HUDEP-2 (cell line): ENCODE measurements around the gene TANC1.

ENCODE experiments used
- DNase-seq, 76 experiments: peaks; one replicate each; lab custom pipeline; 2025; ENCODE audit not compliant: unreplicated experiment in 76 of 76; lab: John Stamatoyannopoulos, UW

Gene TANC1

GRCh38 chr2:159153463-159153862 lies 185.0 kb downstream of the TANC1 start:
- no peak for DNase-seq

GRCh38 chr2:159153951-159154350 lies 185.5 kb downstream of the TANC1 start:
- no peak for DNase-seq

GRCh38 chr2:159154366-159154765 lies 185.9 kb downstream of the TANC1 start:
- no peak for DNase-seq

- no peak for DNase-seq
Measured at GRCh38 chr2:159155320-159155719, 186.9 kb downstream of the TANC1 start.

- DNase-seq = no peak
Measured at GRCh38 chr2:159155791-159156190, 187.4 kb downstream of the TANC1 start.

- no peak for DNase-seq
Measured at GRCh38 chr2:159156834-159157233, 188.4 kb downstream of the TANC1 start.

- DNase-seq = no peak
Measured at GRCh38 chr2:159157361-159158209, 189.1 kb downstream of the TANC1 start.

- no peak for DNase-seq
Measured at GRCh38 chr2:159160412-159160811, 192.0 kb downstream of the TANC1 start.

GRCh38 chr2:159160954-159161353 lies 192.5 kb downstream of the TANC1 start:
- DNase-seq = no peak

- DNase-seq = peak in 22 of 76 experiments; percentile 7 to 64 (median 22)
Measured at GRCh38 chr2:159163930-159164329, 195.5 kb downstream of the TANC1 start.

GRCh38 chr2:159164457-159164911 lies 196.0 kb downstream of the TANC1 start:
- DNase-seq = no peak

- DNase-seq = no peak
Measured at GRCh38 chr2:159165048-159165447, 196.6 kb downstream of the TANC1 start.

GRCh38 chr2:159168707-159169106 lies 200.3 kb downstream of the TANC1 start:
- peak in 16 of 76 experiments; percentile 2 to 38 (median 15) for DNase-seq

GRCh38 chr2:159169187-159169586 lies 200.7 kb downstream of the TANC1 start:
- no peak for DNase-seq

GRCh38 chr2:159172403-159172802 lies 204.0 kb downstream of the TANC1 start:
- no peak for DNase-seq

- DNase-seq = no peak
Measured at GRCh38 chr2:159174759-159175158, 206.3 kb downstream of the TANC1 start.

- peak in 43 of 76 experiments; percentile 2 to 63 (median 20) for DNase-seq
Measured at GRCh38 chr2:159175182-159175581, 206.7 kb downstream of the TANC1 start.

- DNase-seq = no peak
Measured at GRCh38 chr2:159175927-159176326, 207.5 kb downstream of the TANC1 start.

GRCh38 chr2:159176555-159176954 lies 208.1 kb downstream of the TANC1 start:
- DNase-seq = no peak

GRCh38 chr2:159177357-159177756 lies 208.9 kb downstream of the TANC1 start:
- DNase-seq = no peak

GRCh38 chr2:159177957-159178356 lies 209.5 kb downstream of the TANC1 start:
- DNase-seq = no peak

- DNase-seq = no peak
Measured at GRCh38 chr2:159179096-159179495, 210.7 kb downstream of the TANC1 start.
